Pancreas (tissue), 10 donors: Measurements from ENCODE around the gene HIVEP3. TPM values are rescaled to one million over a fixed set of nuclear protein-coding genes. Genes with fewer than 3 reads are reported as not detected.
A peak's percentile ranks its signal among the peaks of the same experiment; 100 is the strongest.

Source experiments
- ATAC-seq, 4 donors: fragments of 200-7000 bp; cut with Tn5 transposase; one replicate each; pipeline versions ENCODE4 v1.8.0 to v1.9.1; 2020; ENCODE audit warnings: mild to moderate bottlenecking in 4 of 4, moderate library complexity in 4 of 4
- DNase-seq, 6 donors: peaks; one replicate each; pipeline ENCODE4 v3.0.0-alpha.2; 2020
- FAIRE-seq: peaks from 2 replicates; lab custom pipeline; 2012; peaks lifted over from hg19 to GRCh38; lab: Jason Lieb, UNC
- H3K27ac ChIP-seq, 4 donors: fragments of 200-600 bp; sonication (generic); 1 replicate in 3 of 4; 2 replicates in 1 of 4; pipeline versions ENCODE4 v1.5.0 to v1.8.0; 2020
- H3K27me3 ChIP-seq, 4 donors: fragments of 200-600 bp; one replicate each; pipeline ENCODE4 v1.8.0; 2021
- H3K36me3 ChIP-seq, 3 donors: fragments of 200-600 bp; sonication (generic) in 1 of 3; one replicate each; pipeline versions ENCODE4 v1.5.0 to v1.8.0; 2020 to 2021
- H3K4me1 ChIP-seq, 3 donors: fragments of 200-600 bp; one replicate each; pipeline ENCODE4 v1.8.0; 2021
- H3K4me3 ChIP-seq, 4 donors: fragments of 200-600 bp; sonication (generic) in 2 of 4; one replicate each; pipeline versions ENCODE4 v1.5.0 to v1.8.0; 2020 to 2021
- H3K9me3 ChIP-seq, 4 donors: fragments of 200-600 bp; one replicate each; pipeline ENCODE4 v1.8.0; 2021
- WGBS, 2 donors: extraction: QIAGEN DNeasy Blood & Tissue Kit; methylation state at CpG; one replicate each; pipeline ENCODE4 v1.1.7; 2013; 5-methylcytosine and 5-hydroxymethylcytosine counted together
- intact Hi-C, 3 donors: fragments of 100-400 bp; cut with DNase I; formaldehyde crosslinking; loops; one replicate each; pipeline versions ENCODE4 v1.11.1 to v1.14.2; 2022
- polyA plus RNA-seq, 2 donors: library from polyadenylated mRNA; stranded (reverse); fragments of 200-250 nt; gene quantifications; one replicate each; pipeline ENCODE4 v1.2.3, GENCODE V29; 2013
- total RNA-seq, 6 donors: library from RNA; stranded (reverse); fragmentation: NEBNext Ultra II Directional in 4 of 6; extraction: Animal tissue kit (Norgen Biotek cat#: 25700) in 4 of 6; gene quantifications; one replicate each; pipeline versions ENCODE4 v1.2.1 to v1.2.4, GENCODE V29; 2021 to 2023
- TF ChIP-seq, protein P1 (sequence below), 4 donors: fragments of 200-600 bp; sonication (generic) in 3 of 4; IDR thresholded peaks; one replicate each; pipeline versions ENCODE4 v1.5.0 to v1.8.0; 2021; ENCODE audit warnings: antibody characterized with exemption in 4 of 4
- donor health status: healthy with polysubstance abuse.
- donor health status: DM: no; HTN: no; CAD: no; lungs with moderate emphysema.
- donor health status: DM: no; HTN: no; CAD: no.
- donor health status: control.
- donor health status: control.
- donor health status: Bipolar disorder and iron deficiency.
- donor health status: DM: yes; HTN: yes; CAD: no.
- donor health status: DM: no; HTN: no; CAD: no.
- donor health status: DM: no; HTN: no; CAD: no.
- donor health status: DM: yes; HTN: yes; CAD: no.

The HIVEP3 gene
- total and polyA plus RNA-seq, 8 donors = 2.7 to 5.0 (median 3.1) TPM

DNA sequence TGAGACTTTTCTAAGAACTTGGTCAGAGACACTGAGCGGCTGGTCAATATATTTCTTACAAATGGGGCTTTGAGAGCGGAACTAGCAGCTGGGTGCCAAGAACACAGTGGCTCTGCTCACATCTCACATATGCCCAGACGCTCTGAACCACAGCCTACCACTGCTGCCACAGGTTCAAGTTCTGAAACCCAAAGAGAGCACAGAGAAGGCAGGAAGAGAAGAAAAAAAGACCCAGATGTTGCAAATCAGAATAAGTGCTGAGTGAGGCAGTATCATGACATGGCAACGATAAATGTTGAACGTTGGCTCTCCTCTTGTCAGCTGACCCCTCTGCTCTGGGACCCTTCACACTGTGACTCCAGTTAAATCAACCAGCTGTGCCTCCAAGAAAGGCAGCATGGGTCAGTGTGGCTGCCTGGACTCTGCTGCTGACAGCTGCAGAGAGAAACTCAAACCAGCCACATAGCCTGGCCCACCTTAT, 26.4 kb downstream of the HIVEP3 start:
- intact Hi-C loops = no loop called here
- H3K4me1 ChIP-seq = peaks cover 15 to 26% (median 16%) of the 10 kb centered on the region in 3 donors
- H3K27me3 ChIP-seq = no peaks in the 10 kb centered on the region
- peak overlapping the region in 1 of 4 donors; percentile 87 for H3K27ac ChIP-seq
- no peak overlapping the region for H3K4me3 ChIP-seq
- no peak for FAIRE-seq
- ATAC-seq = peak in 1 of 4 donors; percentile 24
- 53 to 62% methylated on average over 5 of the region's 5 CpGs for WGBS, 2 donors
- no peaks in the 10 kb centered on the region for H3K36me3 ChIP-seq
- TF ChIP-seq, protein P1, sequence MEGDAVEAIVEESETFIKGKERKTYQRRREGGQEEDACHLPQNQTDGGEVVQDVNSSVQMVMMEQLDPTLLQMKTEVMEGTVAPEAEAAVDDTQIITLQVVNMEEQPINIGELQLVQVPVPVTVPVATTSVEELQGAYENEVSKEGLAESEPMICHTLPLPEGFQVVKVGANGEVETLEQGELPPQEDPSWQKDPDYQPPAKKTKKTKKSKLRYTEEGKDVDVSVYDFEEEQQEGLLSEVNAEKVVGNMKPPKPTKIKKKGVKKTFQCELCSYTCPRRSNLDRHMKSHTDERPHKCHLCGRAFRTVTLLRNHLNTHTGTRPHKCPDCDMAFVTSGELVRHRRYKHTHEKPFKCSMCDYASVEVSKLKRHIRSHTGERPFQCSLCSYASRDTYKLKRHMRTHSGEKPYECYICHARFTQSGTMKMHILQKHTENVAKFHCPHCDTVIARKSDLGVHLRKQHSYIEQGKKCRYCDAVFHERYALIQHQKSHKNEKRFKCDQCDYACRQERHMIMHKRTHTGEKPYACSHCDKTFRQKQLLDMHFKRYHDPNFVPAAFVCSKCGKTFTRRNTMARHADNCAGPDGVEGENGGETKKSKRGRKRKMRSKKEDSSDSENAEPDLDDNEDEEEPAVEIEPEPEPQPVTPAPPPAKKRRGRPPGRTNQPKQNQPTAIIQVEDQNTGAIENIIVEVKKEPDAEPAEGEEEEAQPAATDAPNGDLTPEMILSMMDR (IDR thresholded peaks at IDR 0.05) = no peak
- DNase-seq = no peak
- H3K9me3 ChIP-seq = no peaks in the 10 kb centered on the region

DNA sequence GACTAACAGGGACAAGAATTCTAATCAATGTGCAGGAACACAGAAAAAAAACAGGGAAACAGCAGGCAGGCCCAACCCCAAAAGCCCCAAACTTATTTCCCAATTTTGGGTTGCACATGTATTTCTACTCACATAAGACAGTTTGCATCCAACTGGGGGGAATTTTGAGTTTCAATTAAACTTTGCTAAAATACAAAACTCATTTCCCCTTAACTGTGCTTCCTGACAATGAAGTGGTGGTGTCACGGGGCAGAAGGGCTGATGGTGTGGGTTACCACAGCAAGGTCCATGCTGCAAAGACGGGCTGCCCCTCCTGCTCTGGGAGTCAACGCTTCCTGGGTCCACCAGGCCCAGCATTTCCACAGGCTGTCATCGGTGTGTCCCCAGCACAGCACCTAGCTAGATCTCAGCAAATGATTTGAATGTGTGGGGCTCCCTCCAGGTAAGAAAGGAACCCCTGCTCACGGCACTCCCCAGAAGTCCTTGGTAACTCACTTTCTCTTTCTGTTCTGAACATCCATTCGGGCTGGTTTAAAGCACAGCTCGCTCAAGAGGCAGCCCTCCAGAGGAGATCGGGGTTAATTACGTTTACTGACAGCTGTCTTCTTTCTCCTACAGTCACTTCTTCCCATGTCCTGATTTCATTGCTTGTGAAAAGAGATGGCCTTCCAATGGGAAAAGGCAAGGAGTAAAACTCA, 27.4 kb downstream of the HIVEP3 start:
- ATAC-seq (peak; percentile 57 to 83 (median 74)), DNase-seq (peak in 2 of 6 donors; percentile 40 to 66), FAIRE-seq (no peak)
- 23 to 24% methylated on average over 9 of the region's 9 CpGs for WGBS, 2 donors
- H3K27me3 ChIP-seq = no peaks in the 10 kb centered on the region
- TF ChIP-seq, protein P1 (IDR thresholded peaks at IDR 0.05) = no peak
- peak overlapping the region in 2 of 4 donors; percentile 15 to 41 for H3K4me3 ChIP-seq
- peaks cover 15 to 26% (median 16%) of the 10 kb centered on the region in 3 donors for H3K4me1 ChIP-seq
- no peaks in the 10 kb centered on the region for H3K9me3 ChIP-seq
- peak overlapping the region; percentile 56 to 87 (median 68) for H3K27ac ChIP-seq
- intact Hi-C loops = no loop called here
- no peaks in the 10 kb centered on the region for H3K36me3 ChIP-seq

DNA sequence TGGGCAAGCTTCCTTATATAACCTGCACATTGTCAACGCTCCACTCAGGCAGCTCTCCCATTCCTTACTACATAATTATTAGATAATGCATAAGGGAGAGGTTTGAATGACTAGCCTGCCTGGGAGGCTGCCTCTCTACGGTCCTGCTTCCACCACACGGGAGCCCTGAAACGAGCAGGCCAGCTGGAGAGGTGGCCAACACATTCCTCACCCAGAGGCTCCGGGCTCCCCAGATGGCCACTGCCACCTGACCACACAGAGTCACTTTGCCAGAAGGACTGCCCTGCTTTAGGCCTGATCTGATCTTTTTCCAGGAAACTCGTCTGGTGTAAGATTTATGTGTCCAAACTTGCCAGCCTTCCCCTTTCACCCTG, 27.9 kb downstream of the HIVEP3 start:
- no peak for FAIRE-seq
- Histone ChIP-seq H3K27ac (peak overlapping the region; percentile 56 to 87 (median 68)), H3K36me3 (no peaks in the 10 kb centered on the region), H3K4me1 (peaks cover 15 to 26% (median 16%) of the 10 kb centered on the region in 3 donors), H3K9me3 (no peaks in the 10 kb centered on the region), H3K27me3 (no peaks in the 10 kb centered on the region), H3K4me3 (peak overlapping the region in 1 of 4 donors; percentile 41)
- TF ChIP-seq, protein P1 (IDR thresholded peaks at IDR 0.05) = no peak
- WGBS, 2 donors = 3 to 9% methylated on average over 6 of the region's 6 CpGs
- ATAC-seq = peak; percentile 79 to 89 (median 85)
- peak in 5 of 6 donors; percentile 59 to 86 (median 63) for DNase-seq
- intact Hi-C loops = no loop called here

DNA sequence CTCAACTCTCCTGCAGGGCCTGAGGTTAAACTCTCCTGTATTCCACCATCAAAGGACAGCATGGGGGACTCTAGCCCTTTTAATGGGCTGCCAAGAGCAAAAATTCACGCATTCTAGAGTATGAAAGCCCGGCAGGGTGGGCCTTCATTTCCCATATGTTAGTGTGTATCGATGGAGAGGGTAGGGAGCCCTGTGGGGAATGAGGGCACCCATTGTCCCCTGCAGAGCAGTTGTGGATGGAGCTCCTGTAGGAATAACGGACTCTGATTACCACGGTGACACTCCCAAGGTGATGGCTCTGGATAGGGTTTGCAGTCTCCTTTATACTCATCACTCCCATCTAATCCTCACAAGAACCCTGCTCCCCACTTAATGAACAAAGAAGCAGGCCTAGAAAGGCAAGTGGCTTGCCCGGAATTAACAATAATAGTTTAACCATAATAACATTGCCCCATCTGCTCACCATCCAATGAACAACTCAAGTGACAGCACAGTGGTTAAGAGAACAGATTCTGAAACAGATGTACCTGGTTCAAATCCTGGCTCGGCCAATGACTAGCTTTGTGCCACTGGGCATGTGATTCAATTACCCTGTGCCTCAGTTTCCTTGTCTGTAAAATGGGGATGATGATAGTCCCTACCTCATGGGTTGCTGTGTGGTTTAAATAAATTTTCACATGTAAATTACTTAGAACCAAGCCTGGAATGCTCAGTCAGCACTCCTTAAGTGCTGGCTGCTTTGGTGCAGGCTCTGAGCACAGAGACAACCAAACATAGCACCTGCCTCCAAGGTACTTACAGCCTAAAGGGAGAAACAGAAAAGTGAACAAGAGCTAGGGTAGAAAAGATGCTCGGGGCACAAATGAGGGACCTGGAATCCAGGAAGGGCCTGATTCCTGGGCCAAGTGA, 29.0 kb downstream of the HIVEP3 start:
- intact Hi-C loops = no loop called here
- H3K27ac ChIP-seq = peak overlapping the region in 2 of 4 donors; percentile 63 to 87
- no peaks in the 10 kb centered on the region for H3K9me3 ChIP-seq
- WGBS, 2 donors = 96 to 97% methylated on average over 8 of the region's 8 CpGs
- ATAC-seq (no peak), DNase-seq (no peak), FAIRE-seq (no peak)
- TF ChIP-seq, protein P1 (IDR thresholded peaks at IDR 0.05) = no peak
- peaks cover 15 to 26% (median 16%) of the 10 kb centered on the region in 3 donors for H3K4me1 ChIP-seq
- H3K36me3 ChIP-seq = no peaks in the 10 kb centered on the region
- no peak overlapping the region for H3K4me3 ChIP-seq
- no peaks in the 10 kb centered on the region for H3K27me3 ChIP-seq
